HEK293 (cell line): Measurements from ENCODE around the gene ATP13A4.

Experiments used
- CTCF ChIA-PET: fragments of 350-600 bp; formaldehyde crosslinking; extraction: SDS; loops from one replicate; lab custom pipeline; 2021; ENCODE audit warnings: antibody characterized with exemption; lab: Yijun Ruan, JAX
- POLR2A ChIA-PET: fragments of 300-600 bp; formaldehyde crosslinking; extraction: SDS; loops from one replicate; lab custom pipeline; 2020; ENCODE audit warnings: antibody characterized with exemption, inconsistent platforms; lab: Yijun Ruan, JAX
- H3K27ac ChIP-seq: fragments of 200-500 bp; sonication (Bioruptor generic); 2 replicates; pipeline ENCODE4 v1.5.1; 2014; ENCODE audit warnings: low read depth, low read length, control low read depth, inconsistent platforms; ENCODE audit errors: extremely low read depth
- H3K36me3 ChIP-seq, 2 experiments: fragments of 200-500 bp in 1 of 2; sonication (Bioruptor generic) in 1 of 2; 1 replicate in 1 of 2; 2 replicates in 1 of 2; pipeline ENCODE4 v1.5.1; 2014 to 2017; ENCODE audit warnings: inconsistent platforms in 2 of 2, low read length in 2 of 2; ENCODE audit not compliant: control insufficient read depth in 2 of 2, insufficient read depth in 1 of 2
- H3K4me1 ChIP-seq: fragments of 200-500 bp; sonication (Bioruptor generic); 2 replicates; pipeline ENCODE4 v1.5.1; 2014; ENCODE audit warnings: mild to moderate bottlenecking, low read length, inconsistent platforms; ENCODE audit not compliant: control insufficient read depth, insufficient read depth
- H3K4me3 ChIP-seq: 2 replicates; pipeline ENCODE4 v1.5.1; 2011; ENCODE audit warnings: low read depth, mild to moderate bottlenecking, control low read depth, low read length, moderate library complexity
- H3K9me3 ChIP-seq: fragments of 200-500 bp; sonication (Bioruptor generic); 2 replicates; pipeline ENCODE4 v1.5.1; 2014; ENCODE audit warnings: low read depth, low read length, inconsistent platforms; ENCODE audit not compliant: control insufficient read depth, insufficient read depth
- CTCF ChIP-seq: fragments of 450-650 bp; formaldehyde crosslinking; IDR thresholded peaks from 2 replicates; pipeline ENCODE4 v1.5.1; 2016; ENCODE audit warnings: missing biosample characterization, missing genetic modification characterization
- GFI1B ChIP-seq: fragments of 450-650 bp; formaldehyde crosslinking; IDR thresholded peaks from 2 replicates; pipeline ENCODE4 v1.5.1; 2016; ENCODE audit warnings: missing biosample characterization, missing genetic modification characterization
- GLIS1 ChIP-seq: fragments of 450-650 bp; formaldehyde crosslinking; IDR thresholded peaks from 2 replicates; pipeline ENCODE4 v1.5.1; 2016; ENCODE audit warnings: missing biosample characterization, missing genetic modification characterization
- OSR2 ChIP-seq: fragments of 450-650 bp; formaldehyde crosslinking; IDR thresholded peaks from 2 replicates; pipeline ENCODE4 v1.5.1; 2016; ENCODE audit warnings: missing biosample characterization, missing genetic modification characterization
- SALL2 ChIP-seq: fragments of 450-650 bp; formaldehyde crosslinking; IDR thresholded peaks from 2 replicates; pipeline ENCODE4 v1.5.0; 2017; ENCODE audit warnings: missing biosample characterization, mild to moderate bottlenecking, missing genetic modification characterization, borderline replicate concordance
- SP7 ChIP-seq: fragments of 450-650 bp; formaldehyde crosslinking; IDR thresholded peaks from 2 replicates; pipeline ENCODE4 v1.5.1; 2016; ENCODE audit warnings: missing biosample characterization, missing genetic modification characterization
- TCF7L2 ChIP-seq: IDR thresholded peaks from 2 replicates; pipeline ENCODE4 v1.6.1; 2011; ENCODE audit warnings: low read depth, mild to moderate bottlenecking, inconsistent platforms, low read length, moderate library complexity, borderline replicate concordance
- ZFP3 ChIP-seq: fragments of 450-650 bp; formaldehyde crosslinking; IDR thresholded peaks from 2 replicates; pipeline ENCODE4 v1.5.1; 2016; ENCODE audit warnings: low read depth, missing biosample characterization, missing genetic modification characterization
- ZNF211 ChIP-seq: fragments of 450-650 bp; formaldehyde crosslinking; IDR thresholded peaks from 2 replicates; pipeline ENCODE4 v1.5.1; 2016; ENCODE audit warnings: low read depth, missing biosample characterization, missing genetic modification characterization
- ZNF558 ChIP-seq: fragments of 450-650 bp; formaldehyde crosslinking; IDR thresholded peaks from 2 replicates; pipeline ENCODE4 v1.5.1; 2016; ENCODE audit warnings: missing biosample characterization, missing genetic modification characterization
- ZNF701 ChIP-seq: fragments of 450-650 bp; formaldehyde crosslinking; IDR thresholded peaks from 2 replicates; pipeline ENCODE4 v1.5.1; 2016; ENCODE audit warnings: missing biosample characterization, missing genetic modification characterization
- TF ChIP-seq, protein P1 (sequence below): fragments of 450-650 bp; formaldehyde crosslinking; IDR thresholded peaks from 2 replicates; pipeline ENCODE4 v1.5.0; 2017; ENCODE audit warnings: missing biosample characterization, missing genetic modification characterization, borderline replicate concordance
- TF ChIP-seq, protein P2 (sequence below): fragments of 450-650 bp; formaldehyde crosslinking; IDR thresholded peaks from 2 replicates; pipeline ENCODE4 v1.5.1; 2017; ENCODE audit warnings: missing biosample characterization, mild to moderate bottlenecking, missing genetic modification characterization, moderate library complexity

ATP13A4 gene

DNA sequence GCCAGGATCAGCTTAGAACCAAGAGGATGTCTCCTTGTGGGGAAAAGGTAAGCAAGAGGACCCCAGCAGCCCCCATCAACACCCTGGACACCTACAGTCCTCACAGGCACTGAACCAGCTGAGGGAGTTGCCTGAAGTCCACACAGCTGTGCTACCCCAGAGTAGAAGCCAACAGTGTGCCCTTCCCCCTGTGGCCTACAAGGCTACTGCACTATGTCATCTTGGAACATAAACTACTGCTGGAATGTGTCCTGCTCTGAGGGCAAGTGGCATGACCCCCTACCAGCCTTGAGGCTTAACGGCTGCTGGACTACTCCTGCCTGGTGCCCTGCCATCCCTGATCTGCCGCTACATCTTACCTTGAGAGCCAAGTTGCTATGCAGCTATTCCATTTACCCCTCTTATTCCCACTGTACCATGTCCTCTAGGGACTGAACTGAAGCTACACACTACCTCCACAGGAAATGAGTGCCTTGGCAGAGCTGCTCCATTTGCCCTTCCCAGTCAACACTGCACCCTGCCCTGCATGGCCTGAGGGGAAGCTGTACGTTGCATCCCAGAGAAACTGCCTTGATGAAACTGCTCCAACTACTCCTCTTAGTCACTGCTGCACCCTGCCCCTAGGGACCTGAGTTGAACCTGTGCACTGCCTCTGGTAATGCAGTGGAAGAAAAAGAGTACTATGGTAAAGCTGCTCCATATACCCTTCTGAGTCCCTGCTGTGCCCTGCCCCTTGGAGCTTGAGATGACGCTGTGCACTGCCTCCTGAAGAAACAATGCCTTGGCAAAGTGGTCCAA is 135.9 kb downstream of the ATP13A4 start (continued):
- TF ChIP-seq CTCF, result no peak
- TF ChIP-seq TCF7L2, result no peak
- no peak for TF ChIP-seq ZNF211 (tag by site-specific recombination)

- ChIA-PET CTCF (no interaction called here), POLR2A (no interaction called here)
- Histone ChIP-seq H3K4me3 (no peak overlapping the region), H3K9me3 (no peaks in the 10 kb centered on the region), H3K36me3 (no peaks in the 10 kb centered on the region), H3K27ac (no peak overlapping the region), H3K4me1 (no peaks in the 10 kb centered on the region)
- peak; percentile 99 for TF ChIP-seq ZNF558 (tag by site-specific recombination)
- TF ChIP-seq OSR2 (tag by site-specific recombination), result no peak
These were observed 138.1 kb downstream of the ATP13A4 start for GRCh38 chr3:193416629-193417028.

GRCh38 chr3:193407688-193408087 is 147.0 kb downstream of the ATP13A4 start:
- Histone ChIP-seq H3K4me1 (no peaks in the 10 kb centered on the region), H3K36me3 (no peaks in the 10 kb centered on the region), H3K27ac (no peak overlapping the region), H3K4me3 (no peak overlapping the region), H3K9me3 (no peaks in the 10 kb centered on the region)
- CTCF ChIA-PET, result no interaction called here
- TF ChIP-seq SALL2 (tag by site-specific recombination), result no peak
- POLR2A ChIA-PET, result no interaction called here

GRCh38 chr3:193407112-193407511 is 147.6 kb downstream of the ATP13A4 start:
- TF ChIP-seq ZFP3, result no peak
- TF ChIP-seq SP7 (tag by site-specific recombination), result no peak
- TF ChIP-seq, protein P1, sequence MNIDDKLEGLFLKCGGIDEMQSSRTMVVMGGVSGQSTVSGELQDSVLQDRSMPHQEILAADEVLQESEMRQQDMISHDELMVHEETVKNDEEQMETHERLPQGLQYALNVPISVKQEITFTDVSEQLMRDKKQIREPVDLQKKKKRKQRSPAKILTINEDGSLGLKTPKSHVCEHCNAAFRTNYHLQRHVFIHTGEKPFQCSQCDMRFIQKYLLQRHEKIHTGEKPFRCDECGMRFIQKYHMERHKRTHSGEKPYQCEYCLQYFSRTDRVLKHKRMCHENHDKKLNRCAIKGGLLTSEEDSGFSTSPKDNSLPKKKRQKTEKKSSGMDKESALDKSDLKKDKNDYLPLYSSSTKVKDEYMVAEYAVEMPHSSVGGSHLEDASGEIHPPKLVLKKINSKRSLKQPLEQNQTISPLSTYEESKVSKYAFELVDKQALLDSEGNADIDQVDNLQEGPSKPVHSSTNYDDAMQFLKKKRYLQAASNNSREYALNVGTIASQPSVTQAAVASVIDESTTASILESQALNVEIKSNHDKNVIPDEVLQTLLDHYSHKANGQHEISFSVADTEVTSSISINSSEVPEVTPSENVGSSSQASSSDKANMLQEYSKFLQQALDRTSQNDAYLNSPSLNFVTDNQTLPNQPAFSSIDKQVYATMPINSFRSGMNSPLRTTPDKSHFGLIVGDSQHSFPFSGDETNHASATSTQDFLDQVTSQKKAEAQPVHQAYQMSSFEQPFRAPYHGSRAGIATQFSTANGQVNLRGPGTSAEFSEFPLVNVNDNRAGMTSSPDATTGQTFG (tag by site-specific recombination), result no peak
- no peak for TF ChIP-seq GLIS1
- TF ChIP-seq GFI1B, result no peak
- TF ChIP-seq, protein P2, sequence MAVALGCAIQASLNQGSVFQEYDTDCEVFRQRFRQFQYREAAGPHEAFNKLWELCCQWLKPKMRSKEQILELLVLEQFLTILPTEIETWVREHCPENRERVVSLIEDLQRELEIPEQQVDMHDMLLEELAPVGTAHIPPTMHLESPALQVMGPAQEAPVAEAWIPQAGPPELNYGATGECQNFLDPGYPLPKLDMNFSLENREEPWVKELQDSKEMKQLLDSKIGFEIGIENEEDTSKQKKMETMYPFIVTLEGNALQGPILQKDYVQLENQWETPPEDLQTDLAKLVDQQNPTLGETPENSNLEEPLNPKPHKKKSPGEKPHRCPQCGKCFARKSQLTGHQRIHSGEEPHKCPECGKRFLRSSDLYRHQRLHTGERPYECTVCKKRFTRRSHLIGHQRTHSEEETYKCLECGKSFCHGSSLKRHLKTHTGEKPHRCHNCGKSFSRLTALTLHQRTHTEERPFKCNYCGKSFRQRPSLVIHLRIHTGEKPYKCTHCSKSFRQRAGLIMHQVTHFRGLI (tag by site-specific recombination), result no peak
- TF ChIP-seq ZNF701 (tag by site-specific recombination), result no peak
- no peaks in the 10 kb centered on the region for H3K4me1 ChIP-seq
- H3K4me3 ChIP-seq, result no peak overlapping the region
- H3K27ac ChIP-seq, result no peak overlapping the region
- ChIA-PET POLR2A (no interaction called here), CTCF (no interaction called here)
- no peaks in the 10 kb centered on the region for H3K9me3 ChIP-seq
- H3K36me3 ChIP-seq, result no peaks in the 10 kb centered on the region
